T1000 (cell line): Measurements from ENCODE around the gene BCO2.
"Not testable (repeated sequence)": the region's sequence is repeated elsewhere in the genome, so short reads cannot be mapped to it uniquely, and the experiment has no call there.

Source experiments
- DNase-seq: peaks from one replicate; lab custom pipeline; 2025; ENCODE audit warnings: mixed read lengths; lab: John Stamatoyannopoulos, UW

Gene BCO2

DNA sequence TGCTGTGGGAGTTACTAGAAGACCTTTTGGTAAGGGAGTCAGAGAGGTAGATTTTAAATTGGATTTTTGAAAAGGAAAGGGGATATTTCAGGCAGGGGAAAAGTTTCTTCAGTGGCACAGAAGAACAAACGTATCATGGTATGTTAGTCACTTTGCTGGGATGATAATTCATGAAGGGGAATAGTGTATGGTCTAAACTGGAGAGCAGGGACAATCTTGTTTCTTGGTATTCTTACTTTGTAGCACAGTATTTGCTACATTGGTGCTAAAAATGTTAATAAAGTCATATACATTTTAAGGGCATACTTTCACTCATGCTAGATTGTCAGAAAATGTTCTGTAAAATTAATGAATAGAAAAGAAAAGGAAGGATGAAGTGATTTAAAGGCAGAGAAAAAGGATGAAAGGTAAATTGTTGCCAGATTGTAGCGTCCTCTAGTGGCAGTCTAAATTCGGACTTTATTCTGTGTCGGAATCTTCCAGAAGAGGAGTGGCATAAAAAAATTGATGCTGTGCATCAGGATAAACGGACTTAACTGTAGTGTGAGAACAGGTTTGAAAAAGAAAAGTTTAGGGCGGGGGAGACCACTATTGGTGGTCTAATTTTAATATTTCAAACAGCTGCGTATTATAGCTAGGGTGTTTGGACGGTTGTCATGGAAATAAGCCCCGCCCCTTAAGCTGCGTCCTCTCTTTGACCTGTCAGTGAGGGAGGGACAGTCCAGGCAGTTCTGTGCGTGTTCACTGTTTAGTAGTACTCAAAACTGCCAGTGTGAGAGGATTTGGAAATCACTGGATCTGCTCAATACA is at the start of gene BCO2:
Gene BCO2, plus strand, starts transcription at position 724 of the 810 bp plus-strand sequence. CDS start 90 bp downstream, outside the sequence.
- DNase-seq = no peak

GRCh38 chr11:112127056-112127455 is 48.3 kb upstream of the BCO2 start:
- DNase-seq = no peak

DNA sequence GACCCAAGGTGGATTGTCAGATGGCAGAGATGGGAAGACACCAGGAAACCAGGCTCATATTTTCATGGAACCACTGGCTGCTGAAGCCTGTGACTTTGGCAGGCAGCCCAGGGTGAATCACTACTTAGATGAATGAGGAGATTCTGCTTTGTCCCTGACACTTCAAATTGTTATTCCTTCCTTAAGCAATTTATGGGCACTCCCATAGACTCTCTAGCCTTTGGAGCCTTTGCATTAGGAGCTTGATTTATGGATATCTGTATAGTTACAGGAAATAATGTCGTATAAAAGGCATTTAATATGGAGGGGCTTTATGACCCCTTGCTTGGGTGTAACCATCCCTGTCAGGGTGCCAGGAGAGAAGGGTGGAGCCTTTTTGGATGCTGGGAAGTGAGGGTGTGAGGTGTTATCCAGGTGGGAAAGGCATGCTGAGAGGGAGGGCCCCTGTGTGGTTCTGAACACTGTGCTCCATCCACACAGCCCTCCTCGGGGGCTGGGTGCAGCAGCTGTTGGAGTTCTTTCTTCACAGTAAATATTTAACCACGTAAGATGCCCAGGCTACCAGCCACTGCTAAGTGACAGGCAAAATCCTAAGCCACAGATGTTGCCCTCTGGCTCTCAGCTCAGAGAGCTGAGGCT is 46.7 kb upstream of the BCO2 start:
- DNase-seq = peak; percentile 18

DNA sequence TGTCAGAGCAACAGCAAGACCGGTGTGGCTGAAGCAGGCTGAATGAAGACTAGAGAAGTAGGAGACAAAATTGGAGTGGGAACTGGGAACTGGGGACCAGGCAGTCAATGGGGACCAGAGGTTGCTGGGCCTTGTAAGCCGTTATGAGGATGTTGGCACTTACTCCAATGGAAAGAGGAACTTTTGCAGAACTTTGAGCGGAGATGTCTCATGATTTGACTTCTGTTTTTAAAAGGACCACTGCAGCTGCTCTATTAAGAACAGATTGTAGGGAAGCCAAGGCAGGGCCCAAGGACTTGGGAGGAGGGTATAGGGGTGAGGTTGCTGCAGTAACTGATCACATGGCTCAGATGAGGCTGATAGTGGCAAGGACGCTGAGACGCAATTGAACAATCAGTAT is 45.7 kb upstream of the BCO2 start:
- no peak for DNase-seq

DNA sequence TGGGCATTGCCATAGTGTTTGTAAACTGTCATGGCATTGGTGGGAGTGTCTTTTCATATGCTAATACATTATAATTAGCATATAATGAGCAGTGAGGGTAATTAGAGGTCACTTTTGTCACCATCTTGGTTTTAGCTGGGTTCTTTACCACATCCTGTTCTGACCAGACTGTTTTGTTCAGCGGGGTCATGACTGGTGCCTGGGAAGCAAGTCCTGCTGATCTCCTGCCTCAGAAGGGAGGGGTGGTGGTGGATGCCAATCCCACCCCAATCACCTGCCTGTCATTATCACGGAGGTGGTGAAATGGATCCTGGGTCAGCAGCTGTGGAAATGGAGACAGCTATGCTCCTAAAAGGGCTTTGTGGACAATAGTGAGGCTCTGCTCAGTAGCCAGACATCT is 42.6 kb upstream of the BCO2 start:
- DNase-seq = no peak

GRCh38 chr11:112134473-112134872 is 40.8 kb upstream of the BCO2 start:
- no peak for DNase-seq

GRCh38 chr11:112143597-112143996 is 31.7 kb upstream of the BCO2 start:
- DNase-seq = no peak

DNA sequence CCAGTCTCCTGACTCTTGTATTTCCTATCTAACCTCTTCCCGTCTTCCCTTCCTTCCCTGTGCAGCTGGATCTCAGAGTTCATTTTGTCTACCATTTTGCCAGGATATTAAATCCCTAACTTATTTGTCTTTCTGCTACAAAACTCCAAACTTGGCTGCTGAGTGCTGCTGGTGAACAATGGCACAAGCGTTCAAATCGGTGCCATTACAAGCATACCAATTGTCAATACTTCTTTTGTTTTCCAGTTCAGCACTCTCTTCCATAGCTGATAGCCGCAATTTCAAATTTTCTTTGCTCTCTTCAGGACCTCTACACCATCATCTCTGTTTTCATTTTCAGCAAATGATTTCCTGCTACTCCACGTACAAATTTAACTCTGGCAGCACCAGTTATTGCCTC is 24.8 kb upstream of the BCO2 start:
- DNase-seq = no peak

DNA sequence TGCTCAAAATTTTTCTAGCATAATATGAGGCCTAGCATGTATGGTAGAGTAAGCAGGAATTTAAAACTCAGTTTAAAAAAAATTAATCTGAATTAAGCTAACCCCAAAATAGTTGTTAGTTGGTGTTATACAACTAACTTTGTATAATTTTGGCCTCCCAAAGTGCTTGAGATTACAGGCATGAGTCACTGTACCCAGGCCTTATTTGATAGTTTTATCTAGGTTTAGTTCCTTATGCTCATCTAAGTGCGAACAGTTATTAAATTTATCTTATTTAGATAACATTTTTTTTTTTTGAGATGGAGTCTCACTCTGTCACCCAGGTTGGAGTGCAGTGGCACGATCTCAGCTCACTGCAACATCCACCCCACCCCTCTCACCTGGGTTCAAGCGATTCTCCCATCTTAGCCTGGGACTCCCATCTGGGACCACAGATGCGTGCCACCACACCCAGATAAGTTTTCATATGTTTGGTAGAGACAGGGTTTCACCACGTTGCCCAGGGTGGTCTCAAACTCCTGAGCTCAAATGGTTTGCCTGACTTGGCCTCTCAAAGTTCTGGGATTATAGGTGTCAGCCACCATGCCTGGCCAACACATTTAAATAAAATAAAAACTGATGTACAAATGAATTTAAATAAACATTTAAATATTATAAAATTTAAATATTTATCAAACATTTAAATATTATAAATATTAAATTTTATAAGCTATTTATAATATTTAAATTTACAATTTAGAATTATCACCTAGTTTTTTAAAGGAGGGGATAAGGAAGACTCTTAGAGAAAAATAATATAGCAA is 19.0 kb upstream of the BCO2 start:
- DNase-seq = no peak

- DNase-seq = peak; percentile 56
Observed at GRCh38 chr11:112156956-112157766, 18.2 kb upstream of the BCO2 start.

GRCh38 chr11:112159098-112160065 is 15.9 kb upstream of the BCO2 start:
- DNase-seq = no peak

DNA sequence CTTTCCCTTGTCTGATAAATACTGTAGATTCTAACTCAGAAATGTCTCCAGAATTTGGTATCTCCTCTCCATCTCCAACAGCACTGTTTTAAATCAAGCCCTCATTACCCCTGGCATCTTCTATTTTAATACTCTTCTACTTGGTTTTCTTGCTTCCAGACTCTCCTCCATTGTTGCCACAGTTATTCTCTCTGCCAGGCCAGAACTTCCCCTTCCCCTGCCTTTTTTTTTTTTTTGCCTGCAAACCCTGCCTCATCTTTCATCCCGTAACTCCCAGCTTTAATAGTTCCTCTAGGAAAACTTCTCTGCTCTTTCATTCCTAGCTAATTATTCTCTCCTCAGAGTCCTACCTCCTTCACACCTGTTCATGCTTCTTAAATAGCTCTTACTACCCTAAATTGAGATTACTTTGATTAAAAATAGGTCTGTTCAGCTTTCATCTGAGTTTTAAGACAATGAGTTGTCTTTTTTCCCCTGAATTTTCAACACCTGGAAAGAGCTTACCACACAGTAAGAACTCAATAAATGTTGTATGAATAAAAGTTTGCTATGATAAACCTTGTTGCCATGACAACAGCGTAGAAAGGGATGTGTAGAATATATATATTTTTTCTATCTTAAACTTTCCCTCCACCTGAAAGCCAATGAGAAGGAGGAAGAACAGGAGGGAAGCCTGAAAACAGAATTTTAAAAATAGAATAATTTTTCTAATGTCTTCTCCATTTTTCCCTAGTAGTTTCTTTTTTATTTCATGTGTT is 15.0 kb upstream of the BCO2 start:
- DNase-seq = no peak

GRCh38 chr11:112161012-112161411 is 14.3 kb upstream of the BCO2 start:
- no peak for DNase-seq

- DNase-seq = not testable (repeated sequence)
Observed at GRCh38 chr11:112162200-112162599, 13.1 kb upstream of the BCO2 start.

DNA sequence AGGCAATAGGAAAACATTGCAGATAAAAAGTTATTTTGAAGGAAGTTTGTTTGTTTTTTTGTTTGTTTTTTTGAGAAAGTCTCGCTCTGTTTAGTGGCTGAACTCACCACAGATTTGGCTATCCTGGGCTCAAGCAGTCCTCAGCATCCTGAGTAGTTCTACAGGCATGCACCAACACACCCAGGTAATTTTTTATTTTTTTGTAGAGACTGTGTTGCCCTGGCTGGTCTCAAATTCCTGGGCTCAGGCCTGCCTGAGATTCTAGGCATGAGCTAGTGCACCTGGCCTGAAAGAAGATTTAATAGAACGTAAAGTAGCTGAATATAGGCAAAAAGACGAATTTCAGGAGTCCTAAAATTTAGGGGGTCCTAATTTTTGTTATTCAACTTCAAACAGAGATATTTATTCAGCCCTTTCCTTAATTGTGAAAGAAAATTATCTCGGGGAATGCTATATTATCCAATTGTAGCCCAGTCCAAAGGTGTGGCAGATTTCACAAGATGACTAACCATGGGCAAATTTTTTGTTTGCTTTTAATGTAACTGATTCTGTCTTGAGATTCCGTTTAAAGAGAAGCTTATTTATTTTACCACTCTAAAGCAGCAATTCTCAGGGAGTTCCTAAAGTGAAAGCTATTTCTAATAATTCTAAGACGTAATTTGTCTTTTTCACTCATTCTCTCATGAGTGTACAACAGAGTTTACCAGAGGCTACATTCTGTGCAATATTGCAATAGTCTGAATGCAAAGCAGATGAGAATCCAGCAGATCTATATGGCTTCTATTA is 12.4 kb upstream of the BCO2 start:
- DNase-seq = no peak

DNA sequence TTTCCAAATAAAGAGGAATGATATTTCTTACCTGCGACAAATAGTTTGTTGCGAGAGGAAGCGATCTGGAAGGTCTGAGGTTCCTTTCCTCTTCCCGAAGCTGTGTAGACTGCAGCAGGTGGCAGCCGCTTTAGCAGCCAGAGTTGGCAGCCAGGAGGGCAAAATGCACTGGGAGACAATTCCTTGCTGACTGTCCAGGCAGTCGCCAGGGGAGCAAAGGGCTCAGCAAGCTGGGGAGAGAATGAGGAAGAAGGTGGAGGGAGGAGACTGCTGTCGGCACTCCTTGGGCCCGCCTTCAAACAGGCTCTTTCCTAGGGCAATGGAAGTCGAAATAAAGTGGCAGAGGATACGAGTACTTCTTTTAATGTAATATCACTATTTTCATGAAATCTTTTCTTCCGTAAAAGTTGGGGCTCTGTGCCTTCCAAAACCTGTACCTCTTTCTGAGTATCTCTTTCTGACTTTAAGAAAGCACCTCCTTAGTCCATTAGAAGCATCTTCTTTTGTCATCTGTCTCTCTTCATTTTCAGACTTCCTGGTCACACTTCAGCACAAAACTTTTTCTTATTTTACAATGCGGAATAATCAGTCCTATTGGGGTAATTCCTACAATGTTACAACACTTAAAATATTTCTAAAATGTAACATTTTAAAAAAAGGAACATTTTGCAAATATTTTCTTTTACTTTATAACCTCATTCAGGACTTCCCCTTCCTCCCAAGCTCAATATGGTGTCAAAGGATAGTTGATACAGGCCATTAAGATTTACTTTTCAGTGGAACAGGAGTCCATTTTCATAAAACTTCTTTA is 11.2 kb upstream of the BCO2 start, which contains the start of gene IL18:
Gene IL18, minus strand, starts transcription at position 220 of the 811 bp plus-strand sequence. CDS start 9,041 bp downstream, outside the sequence.
- DNase-seq = no peak

DNA sequence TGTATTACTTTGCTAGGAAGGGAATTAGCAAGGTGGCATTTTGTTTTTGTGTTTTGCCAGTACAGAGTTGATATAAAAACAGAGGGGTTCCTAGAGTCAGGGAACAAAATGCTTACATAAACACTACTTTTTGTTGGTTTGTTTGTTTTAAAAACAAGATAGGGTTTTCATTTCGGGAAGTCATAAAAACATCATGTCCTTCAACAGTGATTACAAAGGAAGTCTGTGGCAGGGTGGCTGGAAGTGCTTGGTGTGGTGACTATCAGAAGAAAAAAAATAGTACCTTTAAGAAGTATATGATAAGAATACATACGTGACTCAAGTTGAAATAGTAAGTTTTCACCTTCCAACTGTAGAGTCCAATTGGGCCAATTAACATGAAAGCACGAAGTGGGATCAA is 10.3 kb upstream of the BCO2 start:
- no peak for DNase-seq

- DNase-seq = no peak
Observed at GRCh38 chr11:112166562-112166961, 8.8 kb upstream of the BCO2 start.
